Activated B cell treated with CpG ODN at 0.5 μM for 24 hours (primary cell): ENCODE results near the gene SH3RF1. TPM values are rescaled to one million over a fixed set of nuclear protein-coding genes. Genes with fewer than 3 reads are reported as not detected.

ENCODE experiments used
- ATAC-seq: fragments of 200-7000 bp; cut with Tn5 transposase; one replicate; pipeline ENCODE4 v1.10.0; 2021; ENCODE audit warnings: low read depth, mild to moderate bottlenecking, moderate library complexity
- CTCF ChIA-PET: fragments of 350-600 bp; sonication (Branson Sonifier 250); formaldehyde crosslinking; loops from one replicate; lab custom pipeline; 2021; ENCODE audit warnings: antibody characterized with exemption; lab: Charles Lee
- POLR2A ChIA-PET: fragments of 350-600 bp; sonication (Branson Sonifier 250); formaldehyde crosslinking; loops from one replicate; lab custom pipeline; 2021; ENCODE audit warnings: antibody characterized with exemption; lab: Charles Lee
- DNase-seq: peaks from one replicate; pipeline ENCODE4 v3.0.0; 2022
- H3K27ac Mint-ChIP-seq: one replicate; pipeline ENCODE4 v1.8.0; 2020; ENCODE audit warnings: mixed read lengths
- H3K27me3 Mint-ChIP-seq: one replicate; pipeline ENCODE4 v1.8.0; 2021; ENCODE audit warnings: mixed read lengths
- H3K36me3 Mint-ChIP-seq: one replicate; pipeline ENCODE4 v1.8.0; 2021; ENCODE audit warnings: low read depth, mixed read lengths
- H3K4me1 Mint-ChIP-seq: one replicate; pipeline ENCODE4 v1.8.0; 2021; ENCODE audit warnings: mixed read lengths
- H3K4me3 Mint-ChIP-seq: one replicate; pipeline ENCODE4 v1.8.0; 2020; ENCODE audit warnings: mild to moderate bottlenecking, mixed read lengths
- H3K9me3 Mint-ChIP-seq: one replicate; pipeline ENCODE4 v1.8.0; 2020; ENCODE audit warnings: mixed read lengths
- intact Hi-C: fragments of 100-400 bp; cut with micrococcal nuclease; formaldehyde crosslinking; loops from one replicate; pipeline ENCODE4 v1.15.1; 2024
- total RNA-seq: library from RNA; stranded (reverse); gene quantifications from 2 replicates; pipeline ENCODE4 v1.2.3, GENCODE V29; 2022
- TF ChIP-seq, protein P1 (sequence below): fragments of 200-600 bp; IDR thresholded peaks from one replicate; pipeline ENCODE4 v1.8.0; 2022; ENCODE audit warnings: antibody characterized with exemption, mild to moderate bottlenecking

SH3RF1 gene
- total RNA-seq, 1 donor from 2014 or later = 7.1 TPM

DNA sequence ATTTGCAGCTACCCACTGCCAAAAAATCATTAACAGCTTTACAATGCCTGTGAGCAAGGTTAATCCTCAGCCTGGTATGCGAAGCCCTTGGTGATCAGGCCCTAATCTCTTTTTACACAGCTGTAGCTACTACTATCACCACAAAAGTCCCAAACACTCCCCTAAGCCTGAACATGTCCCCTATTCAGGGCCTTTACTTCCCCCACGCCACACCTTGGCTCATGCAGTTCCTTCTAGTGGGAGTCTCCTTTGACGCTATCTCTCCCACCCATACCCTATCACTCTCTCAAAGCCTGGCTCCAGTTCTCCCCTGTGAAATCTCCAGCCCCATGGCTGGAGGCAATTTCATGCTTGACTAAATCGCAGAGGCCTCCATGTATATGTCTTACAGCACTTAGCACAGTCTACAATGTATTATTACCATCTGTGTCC is 170.1 kb downstream of the SH3RF1 start:
- TF ChIP-seq, protein P1, sequence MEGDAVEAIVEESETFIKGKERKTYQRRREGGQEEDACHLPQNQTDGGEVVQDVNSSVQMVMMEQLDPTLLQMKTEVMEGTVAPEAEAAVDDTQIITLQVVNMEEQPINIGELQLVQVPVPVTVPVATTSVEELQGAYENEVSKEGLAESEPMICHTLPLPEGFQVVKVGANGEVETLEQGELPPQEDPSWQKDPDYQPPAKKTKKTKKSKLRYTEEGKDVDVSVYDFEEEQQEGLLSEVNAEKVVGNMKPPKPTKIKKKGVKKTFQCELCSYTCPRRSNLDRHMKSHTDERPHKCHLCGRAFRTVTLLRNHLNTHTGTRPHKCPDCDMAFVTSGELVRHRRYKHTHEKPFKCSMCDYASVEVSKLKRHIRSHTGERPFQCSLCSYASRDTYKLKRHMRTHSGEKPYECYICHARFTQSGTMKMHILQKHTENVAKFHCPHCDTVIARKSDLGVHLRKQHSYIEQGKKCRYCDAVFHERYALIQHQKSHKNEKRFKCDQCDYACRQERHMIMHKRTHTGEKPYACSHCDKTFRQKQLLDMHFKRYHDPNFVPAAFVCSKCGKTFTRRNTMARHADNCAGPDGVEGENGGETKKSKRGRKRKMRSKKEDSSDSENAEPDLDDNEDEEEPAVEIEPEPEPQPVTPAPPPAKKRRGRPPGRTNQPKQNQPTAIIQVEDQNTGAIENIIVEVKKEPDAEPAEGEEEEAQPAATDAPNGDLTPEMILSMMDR = no peak
- peaks cover 1% of the 10 kb centered on the region for H3K36me3 Mint-ChIP-seq
- no peaks in the 10 kb centered on the region for H3K27me3 Mint-ChIP-seq
- no peak overlapping the region for H3K27ac Mint-ChIP-seq
- peaks cover 34% of the 10 kb centered on the region for H3K4me1 Mint-ChIP-seq
- H3K9me3 Mint-ChIP-seq = no peaks in the 10 kb centered on the region
- DNase-seq (no peak), ATAC-seq (no peak)
- ChIA-PET CTCF (no interaction called here), POLR2A (no interaction called here)
- intact Hi-C loops = no loop called here
- H3K4me3 Mint-ChIP-seq = no peak overlapping the region

DNA sequence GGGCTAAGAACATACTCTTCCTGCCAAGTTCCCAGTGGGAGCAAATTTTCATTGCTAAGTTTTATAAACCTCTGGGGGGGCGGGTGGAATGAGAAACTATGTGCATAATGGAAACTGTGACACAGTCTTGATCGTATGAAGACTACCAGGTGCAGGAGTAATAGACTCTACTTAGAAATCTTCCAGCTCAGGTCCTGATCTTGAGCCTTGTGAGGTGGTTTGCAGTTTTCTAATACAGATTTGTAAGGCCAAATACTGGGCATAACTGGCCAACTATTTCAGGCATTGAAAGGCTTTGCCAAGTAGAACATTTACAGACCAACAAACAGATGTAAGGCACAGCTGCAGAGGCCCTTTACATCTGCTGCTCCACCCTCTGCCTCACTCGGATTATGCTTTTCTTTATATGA is 171.0 kb downstream of the SH3RF1 start:
- DNase-seq (no peak), ATAC-seq (peak; percentile 6)
- H3K4me3 Mint-ChIP-seq = no peak overlapping the region
- no peaks in the 10 kb centered on the region for H3K27me3 Mint-ChIP-seq
- peaks cover 34% of the 10 kb centered on the region for H3K4me1 Mint-ChIP-seq
- POLR2A ChIA-PET = no interaction called here
- H3K9me3 Mint-ChIP-seq = no peaks in the 10 kb centered on the region
- CTCF ChIA-PET = no interaction called here
- intact Hi-C loops = loop anchor here (5.0 kb wide), 1 partner anchor 173 kb away; the partner anchor contains the start of gene SH3RF1
- TF ChIP-seq, protein P1 = no peak
- no peak overlapping the region for H3K27ac Mint-ChIP-seq
- H3K36me3 Mint-ChIP-seq = peaks cover 6% of the 10 kb centered on the region

DNA sequence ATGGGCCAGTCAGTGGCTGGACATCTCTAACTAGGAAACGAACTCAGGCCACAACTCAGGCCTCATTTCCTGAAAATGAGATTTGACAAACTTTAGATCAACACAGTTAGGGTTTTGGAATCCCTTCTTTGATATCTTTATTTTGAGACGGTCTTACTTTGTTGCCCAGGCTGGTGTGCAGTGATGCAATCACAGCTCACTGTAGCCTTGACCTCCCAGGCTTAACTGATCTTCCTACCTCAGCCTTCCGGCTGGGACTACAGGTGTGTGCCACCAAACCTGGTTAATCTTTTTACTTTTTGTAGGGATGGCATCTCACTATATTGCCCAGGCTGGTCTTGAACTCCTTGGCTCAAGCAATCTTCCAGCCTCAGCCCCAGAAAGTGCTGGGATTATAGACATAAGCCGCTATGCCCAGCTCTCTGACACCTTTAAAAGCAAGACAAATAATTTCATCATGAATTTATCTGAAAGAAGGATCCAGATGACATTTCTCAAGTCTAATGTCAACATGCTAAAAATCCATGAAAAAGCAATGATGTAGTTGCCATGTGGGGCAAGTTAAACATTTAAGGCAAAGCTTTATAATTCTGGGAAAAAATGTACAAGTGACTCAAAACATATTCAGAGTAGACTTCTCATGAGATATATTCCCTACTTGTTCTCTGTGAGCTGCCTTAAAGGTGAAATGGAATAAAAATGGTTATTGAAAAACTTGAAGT is 171.6 kb downstream of the SH3RF1 start:
- ATAC-seq (no peak), DNase-seq (no peak)
- Mint-ChIP-seq H3K9me3 (no peaks in the 10 kb centered on the region), H3K36me3 (peaks cover 6% of the 10 kb centered on the region), H3K4me3 (no peak overlapping the region), H3K27ac (peak overlapping the region; percentile 54), H3K27me3 (no peaks in the 10 kb centered on the region), H3K4me1 (peaks cover 34% of the 10 kb centered on the region)
- ChIA-PET POLR2A (interaction anchor here (2.2 kb wide), 1 partner anchor 89 kb away, joined by 19 read pairs; the partner anchor contains the start of gene CBR4), CTCF (no interaction called here)
- intact Hi-C loops = loop anchor here (1.0 to 5.0 kb wide), 2 partner anchors 111 to 173 kb away; partner anchors contain the start of gene SH3RF1
- TF ChIP-seq, protein P1 = no peak

DNA sequence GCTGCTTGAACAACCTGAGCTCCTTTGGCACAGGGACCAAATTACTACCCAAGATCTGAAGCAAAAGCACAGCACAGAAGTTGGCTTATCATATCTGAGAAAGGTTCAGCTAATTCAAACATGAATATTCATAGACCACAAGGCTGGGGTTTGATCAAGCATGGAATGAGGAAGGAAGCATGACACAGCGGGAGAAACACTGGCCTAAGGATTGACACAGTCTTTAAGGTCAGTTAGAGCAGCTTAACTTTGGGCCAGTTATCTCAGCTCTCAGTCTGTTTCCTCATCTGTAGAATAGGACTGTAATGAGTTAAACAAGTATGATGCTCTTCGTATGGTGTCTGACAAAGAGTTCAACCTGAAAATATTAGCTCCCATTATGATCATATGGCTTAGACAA is 172.2 kb downstream of the SH3RF1 start:
- no peaks in the 10 kb centered on the region for H3K27me3 Mint-ChIP-seq
- H3K4me1 Mint-ChIP-seq = peaks cover 34% of the 10 kb centered on the region
- CTCF ChIA-PET = no interaction called here
- peak overlapping the region; percentile 11 for H3K4me3 Mint-ChIP-seq
- POLR2A ChIA-PET = interaction anchor here (2.2 kb wide), 1 partner anchor 89 kb away, joined by 19 read pairs; the partner anchor contains the start of gene CBR4
- peak; percentile 73 for ATAC-seq
- TF ChIP-seq, protein P1 = no peak
- H3K9me3 Mint-ChIP-seq = no peaks in the 10 kb centered on the region
- peaks cover 6% of the 10 kb centered on the region for H3K36me3 Mint-ChIP-seq
- H3K27ac Mint-ChIP-seq = peak overlapping the region; percentile 54
- intact Hi-C loops = loop anchor here (1.0 to 5.0 kb wide), 2 partner anchors 112 to 174 kb away; partner anchors contain the start of gene SH3RF1
- DNase-seq = no peak

DNA sequence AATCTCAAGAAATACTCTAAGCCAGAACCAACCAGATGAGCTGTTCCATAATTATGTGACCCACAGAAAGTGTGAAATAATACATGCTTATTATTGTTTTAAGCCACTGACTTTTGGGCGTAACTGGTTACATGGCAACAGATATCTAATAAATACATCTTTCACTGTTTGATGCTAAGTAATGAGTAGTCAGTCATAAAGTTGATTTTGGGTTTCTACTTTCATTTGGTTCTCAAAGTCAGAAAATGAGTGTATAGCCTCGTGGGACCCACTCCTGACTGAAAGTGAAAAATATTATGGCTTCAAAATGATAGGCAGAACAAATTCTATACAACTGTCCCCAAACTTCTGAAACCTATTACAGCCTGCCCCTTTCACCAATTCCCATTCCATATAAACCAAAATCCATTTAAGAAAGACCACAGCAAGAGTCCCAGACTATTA is 172.7 kb downstream of the SH3RF1 start:
- intact Hi-C loops = loop anchor here (1.0 to 5.0 kb wide), 2 partner anchors 112 to 174 kb away; partner anchors contain the start of gene SH3RF1
- no peaks in the 10 kb centered on the region for H3K9me3 Mint-ChIP-seq
- peaks cover 4% of the 10 kb centered on the region for H3K36me3 Mint-ChIP-seq
- H3K4me1 Mint-ChIP-seq = peaks cover 35% of the 10 kb centered on the region
- peak overlapping the region; percentile 54 for H3K27ac Mint-ChIP-seq
- peak overlapping the region; percentile 11 for H3K4me3 Mint-ChIP-seq
- TF ChIP-seq, protein P1 = no peak
- ATAC-seq = peak; percentile 41
- H3K27me3 Mint-ChIP-seq = no peaks in the 10 kb centered on the region
- no peak for DNase-seq
- POLR2A ChIA-PET = interaction anchor here (2.2 kb wide), 1 partner anchor 88 kb away, joined by 19 read pairs; the partner anchor contains the start of gene CBR4
- CTCF ChIA-PET = no interaction called here
